ENCODE measurements around the gene AACS.

GRCh38 chr12:125169451-125169850 lies 104.2 kb downstream of the AACS start:
- no peak for TF ChIP-seq POLR2A (IDR thresholded peaks at IDR 0.05; ENCODE audit: low read depth, low read length)
- no peak for TF ChIP-seq CTCF (conservative IDR thresholded peaks at IDR 0.05; ENCODE audit: low read depth, low read length)
- no peak for TF ChIP-seq CEBPB (IDR thresholded peaks at IDR 0.05; ENCODE audit: low read depth, low read length)
- TF ChIP-seq ELK1 (IDR thresholded peaks at IDR 0.05; ENCODE audit: borderline replicate concordance, low read depth, low read length), result no peak
- no peak for TF ChIP-seq MAFK (IDR thresholded peaks at IDR 0.05; ENCODE audit: low read depth, low read length)
- no peak for TF ChIP-seq RFX5 (IDR thresholded peaks at IDR 0.05; ENCODE audit: low read depth, low read length)
- TF ChIP-seq SMC3 (IDR thresholded peaks at IDR 0.05; ENCODE audit: low read depth, low read length), result no peak
- no peak for TF ChIP-seq MAZ (IDR thresholded peaks at IDR 0.05; ENCODE audit: borderline replicate concordance, low read depth, low read length)
- no peak for TF ChIP-seq FOS (IDR thresholded peaks at IDR 0.05; ENCODE audit: low read depth, low read length)
- no peak for TF ChIP-seq BHLHE40 (IDR thresholded peaks at IDR 0.05; ENCODE audit: low read depth, low read length)
- TF ChIP-seq, protein P1, sequence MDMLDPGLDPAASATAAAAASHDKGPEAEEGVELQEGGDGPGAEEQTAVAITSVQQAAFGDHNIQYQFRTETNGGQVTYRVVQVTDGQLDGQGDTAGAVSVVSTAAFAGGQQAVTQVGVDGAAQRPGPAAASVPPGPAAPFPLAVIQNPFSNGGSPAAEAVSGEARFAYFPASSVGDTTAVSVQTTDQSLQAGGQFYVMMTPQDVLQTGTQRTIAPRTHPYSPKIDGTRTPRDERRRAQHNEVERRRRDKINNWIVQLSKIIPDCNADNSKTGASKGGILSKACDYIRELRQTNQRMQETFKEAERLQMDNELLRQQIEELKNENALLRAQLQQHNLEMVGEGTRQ (IDR thresholded peaks at IDR 0.05; ENCODE audit: low read depth, low read length), result no peak
- no peak for TF ChIP-seq CHD1 (IDR thresholded peaks at IDR 0.05; ENCODE audit: low read depth, low read length)
- no peak for TF ChIP-seq RAD21 (IDR thresholded peaks at IDR 0.05; ENCODE audit: low read length)
- TF ChIP-seq RCOR1 (IDR thresholded peaks at IDR 0.05; ENCODE audit: insufficient replicate concordance, low read length), result no peak
